GM18909 (cell line): ENCODE data around the gene CLEC14A.

Source experiments
- ATAC-seq: cut with Tn5 transposase; IDR thresholded peaks from one replicate; pipeline ENCODE4 v1.9.1; 2021; ENCODE audit warnings: mild to moderate bottlenecking; ENCODE audit not compliant: unreplicated experiment, poor library complexity

Gene CLEC14A

GRCh38 chr14:38252066-38252710 lies 3.7 kb downstream of the CLEC14A start:
- ATAC-seq, result no peak

GRCh38 chr14:38250331-38250730 lies 5.6 kb downstream of the CLEC14A start:
- ATAC-seq, result no peak

- no peak for ATAC-seq
Observed at GRCh38 chr14:38248321-38249028, 7.4 kb downstream of the CLEC14A start.

GRCh38 chr14:38243696-38244240 lies 12.1 kb downstream of the CLEC14A start:
- no peak for ATAC-seq

GRCh38 chr14:38238878-38239277 lies 17.0 kb downstream of the CLEC14A start:
- no peak for ATAC-seq

- ATAC-seq, result no peak
Observed at GRCh38 chr14:38238332-38238731, 17.6 kb downstream of the CLEC14A start.

GRCh38 chr14:38233218-38233617 lies 22.7 kb downstream of the CLEC14A start:
- no peak for ATAC-seq

GRCh38 chr14:38226366-38226765 lies 29.5 kb downstream of the CLEC14A start:
- ATAC-seq, result no peak

- no peak for ATAC-seq
Observed at GRCh38 chr14:38225946-38226345, 29.9 kb downstream of the CLEC14A start.

- no peak for ATAC-seq
Observed at GRCh38 chr14:38224338-38224737, 31.6 kb downstream of the CLEC14A start.

GRCh38 chr14:38221077-38221476 lies 34.8 kb downstream of the CLEC14A start:
- no peak for ATAC-seq

- ATAC-seq, result no peak
Observed at GRCh38 chr14:38217553-38217952, 38.3 kb downstream of the CLEC14A start.

- ATAC-seq, result no peak
Observed at GRCh38 chr14:38213001-38213400, 42.9 kb downstream of the CLEC14A start.

- ATAC-seq, result no peak
Observed at GRCh38 chr14:38212111-38212510, 43.8 kb downstream of the CLEC14A start.

GRCh38 chr14:38211255-38211735 lies 44.6 kb downstream of the CLEC14A start:
- ATAC-seq, result no peak

- ATAC-seq, result no peak
Observed at GRCh38 chr14:38210587-38211216, 45.2 kb downstream of the CLEC14A start.

- no peak for ATAC-seq
Observed at GRCh38 chr14:38209572-38210557, 46.0 kb downstream of the CLEC14A start.

- ATAC-seq, result no peak
Observed at GRCh38 chr14:38208618-38209562, 47.0 kb downstream of the CLEC14A start.
